ENCODE measurements around the gene WASF2. TPM values are rescaled to one million over a fixed set of nuclear protein-coding genes. Genes with fewer than 3 reads are reported as not detected.
A peak's percentile ranks its signal among the peaks of the same experiment; 100 is the strongest.

WASF2 gene
- total RNA-seq, 1 donor from 2014 or later, result 58.9 TPM

GRCh38 chr1:27372808-27373690, 116.9 kb downstream of the WASF2 start:
- Histone ChIP-seq H3K36me3 (no peaks in the 10 kb centered on the region), H3K27me3 (no peaks in the 10 kb centered on the region), H3K4me1 (peaks cover 36% of the 10 kb centered on the region), H3K27ac (no peak overlapping the region), H3K4me3 (no peak overlapping the region), H3K9me3 (no peaks in the 10 kb centered on the region)
- intact Hi-C loops (cut with DNase I), result no loop called here
- TF ChIP-seq POLR2AphosphoS5 (IDR thresholded peaks at IDR 0.05; ENCODE audit: insufficient read depth in 1 of 2, low read depth in 1 of 2), result no peak
- TF ChIP-seq CTCF (IDR thresholded peaks at IDR 0.05), result no peak
- no peak for TF ChIP-seq POLR2A (IDR thresholded peaks at IDR 0.05)
- DNase-seq (ENCODE audit: extremely low spot score in 2 of 2), result no peak

- intact Hi-C loops (cut with DNase I), result no loop called here
- no peak overlapping the region for H3K27ac ChIP-seq
- peaks cover 36% of the 10 kb centered on the region for H3K4me1 ChIP-seq
- no peak for DNase-seq (ENCODE audit: extremely low spot score in 2 of 2)
- H3K9me3 ChIP-seq, result no peaks in the 10 kb centered on the region
- no peaks in the 10 kb centered on the region for H3K36me3 ChIP-seq
- H3K4me3 ChIP-seq, result no peak overlapping the region
- H3K27me3 ChIP-seq, result no peaks in the 10 kb centered on the region
- TF ChIP-seq CTCF (IDR thresholded peaks at IDR 0.05) (no peak), POLR2A (IDR thresholded peaks at IDR 0.05) (no peak), POLR2AphosphoS5 (IDR thresholded peaks at IDR 0.05; ENCODE audit: insufficient read depth in 1 of 2, low read depth in 1 of 2) (no peak)
Observed at GRCh38 chr1:27372022-27372807, 117.8 kb downstream of the WASF2 start.

- H3K9me3 ChIP-seq, result no peaks in the 10 kb centered on the region
- no peak overlapping the region for H3K4me3 ChIP-seq
- H3K4me1 ChIP-seq, result peaks cover 49% of the 10 kb centered on the region
- no peak for TF ChIP-seq POLR2A (IDR thresholded peaks at IDR 0.05)
- TF ChIP-seq POLR2AphosphoS5 (IDR thresholded peaks at IDR 0.05; ENCODE audit: insufficient read depth in 1 of 2, low read depth in 1 of 2), result no peak
- no peak for TF ChIP-seq CTCF (IDR thresholded peaks at IDR 0.05)
- no peaks in the 10 kb centered on the region for H3K27me3 ChIP-seq
- intact Hi-C loops (cut with DNase I), result no loop called here
- H3K27ac ChIP-seq, result peak overlapping the region; percentile 99
- H3K36me3 ChIP-seq, result peaks cover 0 to 5% of the 10 kb centered on the region in 2 donors
- DNase-seq (ENCODE audit: extremely low spot score in 2 of 2), result no peak
Observed at GRCh38 chr1:27368869-27369582, 120.9 kb downstream of the WASF2 start.

GRCh38 chr1:27367160-27367650, 122.8 kb downstream of the WASF2 start:
- H3K27me3 ChIP-seq, result no peaks in the 10 kb centered on the region
- TF ChIP-seq POLR2A (IDR thresholded peaks at IDR 0.05) (no peak), CTCF (IDR thresholded peaks at IDR 0.05) (no peak), POLR2AphosphoS5 (IDR thresholded peaks at IDR 0.05; ENCODE audit: insufficient read depth in 1 of 2, low read depth in 1 of 2) (peak in 1 of 2 donors; percentile 66)
- no peak for DNase-seq (ENCODE audit: extremely low spot score in 2 of 2)
- peaks cover 51% of the 10 kb centered on the region for H3K4me1 ChIP-seq
- no peaks in the 10 kb centered on the region for H3K9me3 ChIP-seq
- peak overlapping the region; percentile 99 for H3K27ac ChIP-seq
- intact Hi-C loops (cut with DNase I), result no loop called here
- H3K36me3 ChIP-seq, result peaks cover 0 to 23% of the 10 kb centered on the region in 2 donors
- H3K4me3 ChIP-seq, result peak overlapping the region; percentile 75 to 97

Data from vagina (tissue), 2 donors.